RWPE1 (cell line): ENCODE results near the gene IL23R.

Experiments
- CTCF ChIA-PET: fragments of 350-600 bp; sonication (Branson Sonifier 250); formaldehyde crosslinking; extraction: SDS; loops from one replicate; lab custom pipeline; 2021; lab: Yijun Ruan, JAX
- POLR2A ChIA-PET: fragments of 400-600 bp; formaldehyde crosslinking; extraction: SDS; loops from one replicate; lab custom pipeline; 2020; ENCODE audit warnings: antibody characterized with exemption; ENCODE audit not compliant: low non-redundant PET; lab: Yijun Ruan, JAX
- DNase-seq: peaks from one replicate; pipeline ENCODE4 v3.0.0; 2012; ENCODE audit warnings: low spot score
- H3K27ac ChIP-seq: fragments of 450-650 bp; 2 replicates; pipeline ENCODE4 v1.5.1; 2017
- TF ChIP-seq, protein P1 (sequence below): fragments of 450-650 bp; conservative IDR thresholded peaks from 2 replicates; pipeline ENCODE4 v1.5.1; 2017; ENCODE audit warnings: low read depth, mild to moderate bottlenecking

IL23R gene

GRCh38 chr1:67188137-67188536 lies 21.9 kb downstream of the IL23R start:
- POLR2A ChIA-PET = no interaction called here
- no peak for DNase-seq
- CTCF ChIA-PET = no interaction called here
- TF ChIP-seq, protein P1, sequence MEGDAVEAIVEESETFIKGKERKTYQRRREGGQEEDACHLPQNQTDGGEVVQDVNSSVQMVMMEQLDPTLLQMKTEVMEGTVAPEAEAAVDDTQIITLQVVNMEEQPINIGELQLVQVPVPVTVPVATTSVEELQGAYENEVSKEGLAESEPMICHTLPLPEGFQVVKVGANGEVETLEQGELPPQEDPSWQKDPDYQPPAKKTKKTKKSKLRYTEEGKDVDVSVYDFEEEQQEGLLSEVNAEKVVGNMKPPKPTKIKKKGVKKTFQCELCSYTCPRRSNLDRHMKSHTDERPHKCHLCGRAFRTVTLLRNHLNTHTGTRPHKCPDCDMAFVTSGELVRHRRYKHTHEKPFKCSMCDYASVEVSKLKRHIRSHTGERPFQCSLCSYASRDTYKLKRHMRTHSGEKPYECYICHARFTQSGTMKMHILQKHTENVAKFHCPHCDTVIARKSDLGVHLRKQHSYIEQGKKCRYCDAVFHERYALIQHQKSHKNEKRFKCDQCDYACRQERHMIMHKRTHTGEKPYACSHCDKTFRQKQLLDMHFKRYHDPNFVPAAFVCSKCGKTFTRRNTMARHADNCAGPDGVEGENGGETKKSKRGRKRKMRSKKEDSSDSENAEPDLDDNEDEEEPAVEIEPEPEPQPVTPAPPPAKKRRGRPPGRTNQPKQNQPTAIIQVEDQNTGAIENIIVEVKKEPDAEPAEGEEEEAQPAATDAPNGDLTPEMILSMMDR = no peak
- no peak overlapping the region for H3K27ac ChIP-seq

- TF ChIP-seq, protein P1 = no peak
- DNase-seq = no peak
- ChIA-PET POLR2A (no interaction called here), CTCF (interaction anchor here (0.6 to 0.8 kb wide), 3 partner anchors 33 to 263 kb away, joined by 3 to 5 read pairs (median 5); no protein-coding TSS in a partner anchor)
- no peak overlapping the region for H3K27ac ChIP-seq
These were observed 23.7 kb downstream of the IL23R start for GRCh38 chr1:67189953-67190352.

- no peak overlapping the region for H3K27ac ChIP-seq
- TF ChIP-seq, protein P1 = no peak
- POLR2A ChIA-PET = no interaction called here
- no peak for DNase-seq
- CTCF ChIA-PET = interaction anchor here (0.6 to 0.8 kb wide), 3 partner anchors 34 to 263 kb away, joined by 3 to 5 read pairs (median 5); no protein-coding TSS in a partner anchor
These were observed 24.2 kb downstream of the IL23R start for GRCh38 chr1:67190410-67190809.

- CTCF ChIA-PET = interaction anchor here (0.8 kb wide), 1 partner anchor 195 kb away, joined by 3 read pairs; no protein-coding TSS in a partner anchor
- POLR2A ChIA-PET = no interaction called here
- no peak overlapping the region for H3K27ac ChIP-seq
- no peak for DNase-seq
- TF ChIP-seq, protein P1 = no peak
These were observed 24.7 kb downstream of the IL23R start for GRCh38 chr1:67190942-67191341.

DNA sequence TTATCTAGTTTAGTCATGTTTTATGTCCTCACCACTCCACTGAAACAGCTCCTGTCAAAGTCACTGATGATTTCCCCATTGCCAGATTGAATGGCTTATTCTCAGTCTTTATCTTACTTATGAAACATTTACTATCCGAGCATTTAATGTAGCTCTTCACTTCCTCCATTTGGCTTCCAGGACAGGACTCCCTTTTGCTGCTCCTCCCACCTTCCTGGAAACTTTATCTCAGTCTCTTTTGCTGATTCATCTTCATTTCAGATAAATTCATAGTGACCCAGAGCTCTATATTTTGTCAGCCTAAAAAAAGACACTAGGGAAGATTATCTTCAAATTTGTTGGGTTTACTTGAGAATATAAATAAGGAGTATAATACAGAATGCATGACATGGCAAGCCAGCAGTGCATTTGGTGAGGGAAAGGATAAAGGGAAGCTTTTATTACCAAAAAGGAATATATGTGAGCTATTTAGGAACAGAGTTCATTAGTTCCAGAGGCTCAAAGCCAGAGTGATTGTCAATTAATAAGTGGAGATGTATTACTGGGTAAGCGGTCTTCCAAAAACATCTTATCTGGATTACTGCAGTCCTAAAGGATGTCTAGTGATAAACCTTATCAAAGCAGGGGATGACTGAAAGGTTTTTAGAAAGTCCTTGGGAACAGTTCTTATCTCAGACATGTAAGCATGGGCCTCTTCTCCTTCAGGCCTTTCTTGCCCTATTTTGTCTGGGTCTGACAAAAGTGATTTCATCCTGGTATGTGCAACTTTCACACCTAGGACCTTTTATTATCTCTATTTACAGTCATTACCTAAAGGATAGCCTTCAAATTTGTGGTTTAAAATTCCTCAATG lies 25.6 kb downstream of the IL23R start:
- ChIA-PET POLR2A (no interaction called here), CTCF (no interaction called here)
- H3K27ac ChIP-seq = no peak overlapping the region
- DNase-seq = no peak
- TF ChIP-seq, protein P1 = no peak

- POLR2A ChIA-PET = no interaction called here
- CTCF ChIA-PET = no interaction called here
- TF ChIP-seq, protein P1 = no peak
- H3K27ac ChIP-seq = no peak overlapping the region
- no peak for DNase-seq
These were observed 26.6 kb downstream of the IL23R start for GRCh38 chr1:67192902-67193301.
